Measurements from ENCODE around the gene CACNA2D3.

The CACNA2D3 gene

GRCh38 chr3:54717506-54717905, 595.2 kb downstream of the CACNA2D3 start:
- TF ChIP-seq, protein P1, sequence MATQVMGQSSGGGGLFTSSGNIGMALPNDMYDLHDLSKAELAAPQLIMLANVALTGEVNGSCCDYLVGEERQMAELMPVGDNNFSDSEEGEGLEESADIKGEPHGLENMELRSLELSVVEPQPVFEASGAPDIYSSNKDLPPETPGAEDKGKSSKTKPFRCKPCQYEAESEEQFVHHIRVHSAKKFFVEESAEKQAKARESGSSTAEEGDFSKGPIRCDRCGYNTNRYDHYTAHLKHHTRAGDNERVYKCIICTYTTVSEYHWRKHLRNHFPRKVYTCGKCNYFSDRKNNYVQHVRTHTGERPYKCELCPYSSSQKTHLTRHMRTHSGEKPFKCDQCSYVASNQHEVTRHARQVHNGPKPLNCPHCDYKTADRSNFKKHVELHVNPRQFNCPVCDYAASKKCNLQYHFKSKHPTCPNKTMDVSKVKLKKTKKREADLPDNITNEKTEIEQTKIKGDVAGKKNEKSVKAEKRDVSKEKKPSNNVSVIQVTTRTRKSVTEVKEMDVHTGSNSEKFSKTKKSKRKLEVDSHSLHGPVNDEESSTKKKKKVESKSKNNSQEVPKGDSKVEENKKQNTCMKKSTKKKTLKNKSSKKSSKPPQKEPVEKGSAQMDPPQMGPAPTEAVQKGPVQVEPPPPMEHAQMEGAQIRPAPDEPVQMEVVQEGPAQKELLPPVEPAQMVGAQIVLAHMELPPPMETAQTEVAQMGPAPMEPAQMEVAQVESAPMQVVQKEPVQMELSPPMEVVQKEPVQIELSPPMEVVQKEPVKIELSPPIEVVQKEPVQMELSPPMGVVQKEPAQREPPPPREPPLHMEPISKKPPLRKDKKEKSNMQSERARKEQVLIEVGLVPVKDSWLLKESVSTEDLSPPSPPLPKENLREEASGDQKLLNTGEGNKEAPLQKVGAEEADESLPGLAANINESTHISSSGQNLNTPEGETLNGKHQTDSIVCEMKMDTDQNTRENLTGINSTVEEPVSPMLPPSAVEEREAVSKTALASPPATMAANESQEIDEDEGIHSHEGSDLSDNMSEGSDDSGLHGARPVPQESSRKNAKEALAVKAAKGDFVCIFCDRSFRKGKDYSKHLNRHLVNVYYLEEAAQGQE (IDR thresholded peaks at IDR 0.05; ENCODE audit: insufficient read depth in 1 of 2, low read depth in 2 of 2, low read length in 2 of 2): no peak
- TF ChIP-seq SIN3A (IDR thresholded peaks at IDR 0.05; ENCODE audit: borderline replicate concordance, insufficient read depth, low read length) (no peak), POLR2AphosphoS5 (IDR thresholded peaks at IDR 0.05; ENCODE audit: low read depth, low read length) (no peak), TAF1 (IDR thresholded peaks at IDR 0.05; ENCODE audit: borderline replicate concordance, insufficient read depth, low read length) (no peak), FOXP2 (optimal IDR thresholded peaks at IDR 0.05; ENCODE audit: borderline replicate concordance, extremely low read depth, extremely low read length, insufficient read depth) (no peak)

DNA sequence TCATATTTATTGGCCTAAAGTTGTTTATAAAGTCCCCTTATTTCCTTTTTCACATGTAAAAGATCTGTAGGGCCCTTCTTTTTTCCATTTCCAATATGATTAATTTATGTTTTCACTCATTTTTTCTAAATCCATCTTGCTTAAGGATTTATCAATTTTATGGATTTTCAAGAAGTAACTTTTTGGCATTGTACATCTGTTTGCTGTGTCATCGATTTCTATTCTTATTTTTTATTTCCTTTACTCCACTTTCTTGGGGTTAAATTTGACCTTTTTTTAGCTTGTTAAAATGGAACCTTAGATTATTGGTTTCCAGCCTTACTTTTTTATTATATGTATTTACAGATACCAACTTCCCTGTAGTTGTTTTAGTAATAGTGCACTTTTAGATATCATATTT, 597.6 kb downstream of the CACNA2D3 start:
- TF ChIP-seq FOXP2 (optimal IDR thresholded peaks at IDR 0.05; ENCODE audit: borderline replicate concordance, extremely low read depth, extremely low read length, insufficient read depth) (no peak), SIN3A (IDR thresholded peaks at IDR 0.05; ENCODE audit: borderline replicate concordance, insufficient read depth, low read length) (no peak), POLR2AphosphoS5 (IDR thresholded peaks at IDR 0.05; ENCODE audit: low read depth, low read length) (no peak), TAF1 (IDR thresholded peaks at IDR 0.05; ENCODE audit: borderline replicate concordance, insufficient read depth, low read length) (no peak)
- TF ChIP-seq, protein P1 (IDR thresholded peaks at IDR 0.05; ENCODE audit: insufficient read depth in 1 of 2, low read depth in 2 of 2, low read length in 2 of 2): no peak

DNA sequence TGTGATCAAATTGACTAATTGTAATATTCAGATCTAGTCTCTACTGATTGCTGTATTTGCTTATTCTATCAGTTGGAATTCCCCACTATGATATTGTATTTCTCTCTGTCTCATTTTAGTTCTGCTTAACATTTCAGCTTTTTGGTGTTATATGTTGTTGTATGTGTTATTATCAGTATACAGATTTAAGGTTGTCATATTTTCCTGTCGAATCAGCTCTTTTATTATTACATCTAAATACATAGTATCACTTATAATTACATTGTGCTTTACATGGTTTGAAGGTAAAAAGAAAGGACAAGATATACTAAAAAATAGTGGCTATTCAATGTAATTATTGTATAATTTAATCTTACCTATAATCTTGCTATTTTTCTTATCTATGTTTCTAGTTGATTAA, 598.3 kb downstream of the CACNA2D3 start:
- TF ChIP-seq SIN3A (IDR thresholded peaks at IDR 0.05; ENCODE audit: borderline replicate concordance, insufficient read depth, low read length): no peak
- no peak for TF ChIP-seq POLR2AphosphoS5 (IDR thresholded peaks at IDR 0.05; ENCODE audit: low read depth, low read length)
- no peak for TF ChIP-seq FOXP2 (optimal IDR thresholded peaks at IDR 0.05; ENCODE audit: borderline replicate concordance, extremely low read depth, extremely low read length, insufficient read depth)
- no peak for TF ChIP-seq TAF1 (IDR thresholded peaks at IDR 0.05; ENCODE audit: borderline replicate concordance, insufficient read depth, low read length)

DNA sequence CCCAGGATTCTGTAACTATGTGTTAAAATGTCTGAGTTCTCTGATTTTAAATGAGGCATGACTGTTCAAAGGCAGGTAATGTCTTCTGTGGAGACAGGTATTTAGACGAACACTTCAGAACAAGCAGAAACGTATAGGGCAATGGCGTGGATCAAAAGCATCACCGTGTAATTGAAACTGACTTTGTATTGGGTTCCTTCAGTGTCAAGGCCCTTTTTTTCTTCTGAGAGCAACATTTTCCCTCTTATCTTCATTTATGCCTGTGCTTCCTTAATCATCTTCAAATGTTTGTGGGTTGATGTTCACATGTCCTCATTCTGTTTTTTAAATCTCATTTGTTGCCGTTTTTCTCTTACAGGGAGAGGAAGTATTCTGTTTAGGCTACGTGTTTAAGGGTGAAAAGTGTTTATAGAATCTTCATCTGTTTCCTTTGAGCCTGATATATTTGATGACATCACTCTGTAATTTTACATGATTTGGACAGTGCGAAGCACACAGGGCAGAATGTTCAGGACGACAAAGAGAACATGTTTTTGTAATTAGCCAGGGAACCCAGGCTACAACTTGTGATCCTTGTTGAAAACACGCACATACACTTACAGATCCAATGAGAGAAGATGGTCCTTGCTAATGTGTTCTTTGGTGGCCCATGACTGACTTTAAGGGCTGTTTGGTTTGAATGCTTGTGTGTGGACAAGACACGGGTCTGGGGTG, 609.5 kb downstream of the CACNA2D3 start:
- TF ChIP-seq FOXP2 (optimal IDR thresholded peaks at IDR 0.05; ENCODE audit: borderline replicate concordance, extremely low read depth, extremely low read length, insufficient read depth): no peak
- TF ChIP-seq POLR2AphosphoS5 (IDR thresholded peaks at IDR 0.05; ENCODE audit: low read depth, low read length): no peak
- TF ChIP-seq, protein P1 (IDR thresholded peaks at IDR 0.05; ENCODE audit: insufficient read depth in 1 of 2, low read depth in 2 of 2, low read length in 2 of 2): no peak
- no peak for TF ChIP-seq SIN3A (IDR thresholded peaks at IDR 0.05; ENCODE audit: borderline replicate concordance, insufficient read depth, low read length)
- no peak for TF ChIP-seq TAF1 (IDR thresholded peaks at IDR 0.05; ENCODE audit: borderline replicate concordance, insufficient read depth, low read length)

- TF ChIP-seq FOXP2 (optimal IDR thresholded peaks at IDR 0.05; ENCODE audit: borderline replicate concordance, extremely low read depth, extremely low read length, insufficient read depth): no peak
- no peak for TF ChIP-seq TAF1 (IDR thresholded peaks at IDR 0.05; ENCODE audit: borderline replicate concordance, insufficient read depth, low read length)
- TF ChIP-seq, protein P1 (IDR thresholded peaks at IDR 0.05; ENCODE audit: insufficient read depth in 1 of 2, low read depth in 2 of 2, low read length in 2 of 2): no peak
- TF ChIP-seq SIN3A (IDR thresholded peaks at IDR 0.05; ENCODE audit: borderline replicate concordance, insufficient read depth, low read length): no peak
- TF ChIP-seq POLR2AphosphoS5 (IDR thresholded peaks at IDR 0.05; ENCODE audit: low read depth, low read length): no peak
Measured at GRCh38 chr3:54733106-54734006, 611.0 kb downstream of the CACNA2D3 start.
